Body of pancreas (tissue), 4 donors: ENCODE results near the gene ADCY7. TPM values are rescaled to one million over a fixed set of nuclear protein-coding genes. Genes with fewer than 3 reads are reported as not detected.

ENCODE experiments used
- ATAC-seq: fragments of 150-250 bp; one replicate; pipeline ENCODE4 v1.9.1; 2016
- DNase-seq, 4 donors: peaks; one replicate each; pipeline ENCODE4 v3.0.0-alpha.2; 2019
- H3K27ac ChIP-seq, 4 donors: fragments of 200-600 bp; sonication (generic); 1 replicate in 3 of 4; 2 replicates in 1 of 4; pipeline versions ENCODE4 v1.5.1 to v1.6.1; 2016 to 2019; ENCODE audit warnings: mild to moderate bottlenecking in 1 of 4, mixed read lengths in 1 of 4, moderate library complexity in 1 of 4
- H3K27me3 ChIP-seq, 2 donors: fragments of 200-600 bp; sonication (generic); one replicate each; pipeline ENCODE4 v1.6.0; 2016; ENCODE audit warnings: mild to moderate bottlenecking in 1 of 2
- H3K36me3 ChIP-seq, 2 donors: fragments of 200-600 bp; sonication (generic); replicated peaks in 1 of 2; 2 replicates each; pipeline ENCODE4 v1.5.1; 2016; ENCODE audit warnings: low read depth in 2 of 2; ENCODE audit not compliant: insufficient read depth in 1 of 2
- H3K4me1 ChIP-seq: fragments of 200-600 bp; sonication (generic); one replicate; pipeline ENCODE4 v1.6.0; 2016
- H3K4me3 ChIP-seq, 2 donors: fragments of 200-600 bp; sonication (generic); 1 replicate in 1 of 2; 2 replicates in 1 of 2; pipeline ENCODE4 v1.5.1; 2016 to 2019
- H3K9me3 ChIP-seq, 3 donors: fragments of 200-600 bp; sonication (generic); 1 replicate in 2 of 3; 2 replicates in 1 of 3; pipeline ENCODE4 v1.5.1; 2016
- CTCF ChIP-seq, 7 experiments: fragments of 450-650 bp in 4 of 7; fragments of 200-600 bp in 3 of 7; sonication (generic) in 3 of 7; IDR thresholded peaks; one replicate each; pipeline ENCODE4 v1.5.1; 2016 to 2019; ENCODE audit warnings: antibody characterized with exemption in 7 of 7
- POLR2A ChIP-seq, 3 donors: fragments of 450-650 bp; IDR thresholded peaks; one replicate each; pipeline ENCODE4 v1.6.1; 2016; ENCODE audit warnings: antibody characterized with exemption in 3 of 3, mild to moderate bottlenecking in 2 of 3
- WGBS, 2 donors: methylation state at CpG; one replicate each; pipeline ENCODE4 v1.1.5; 2017; 5-methylcytosine and 5-hydroxymethylcytosine counted together
- intact Hi-C: fragments of 100-400 bp; cut with DNase I; formaldehyde crosslinking; loops from one replicate; pipeline ENCODE4 v1.15.1; 2023
- total RNA-seq, 2 donors: library from RNA; depleted of rRNA; stranded (reverse); fragments of >200 nt; gene quantifications; one replicate each; pipeline ENCODE4 v1.1.0, GENCODE V29; 2016

The ADCY7 gene
- total RNA-seq, 2 donors from 2014 or later = 4.9 to 8.6 TPM

- H3K27ac ChIP-seq = no peak overlapping the region
- H3K27me3 ChIP-seq = no peaks in the 10 kb centered on the region
- no peak for ATAC-seq
- H3K36me3 ChIP-seq = no peaks in the 10 kb centered on the region
- intact Hi-C loops = no loop called here
- no peaks in the 10 kb centered on the region for H3K4me1 ChIP-seq
- H3K4me3 ChIP-seq = no peak overlapping the region
- no peaks in the 10 kb centered on the region for H3K9me3 ChIP-seq
- WGBS, 2 donors = 60 to 93% methylated on average over 2 to 11 of the region's 18 CpGs
- TF ChIP-seq POLR2A (IDR thresholded peaks at IDR 0.05) (no peak), CTCF (IDR thresholded peaks at IDR 0.05) (no peak)
- DNase-seq = peak in 1 of 4 donors; percentile 11
These were observed 42.0 kb downstream of the ADCY7 start for GRCh38 chr16:50308237-50308965.

GRCh38 chr16:50309156-50309526 is 42.8 kb downstream of the ADCY7 start:
- DNase-seq = peak in 1 of 4 donors; percentile 10
- ATAC-seq = no peak
- intact Hi-C loops = no loop called here
- TF ChIP-seq CTCF (IDR thresholded peaks at IDR 0.05) (no peak), POLR2A (IDR thresholded peaks at IDR 0.05) (no peak)
- no peaks in the 10 kb centered on the region for H3K36me3 ChIP-seq
- no peaks in the 10 kb centered on the region for H3K9me3 ChIP-seq
- no peaks in the 10 kb centered on the region for H3K4me1 ChIP-seq
- no peaks in the 10 kb centered on the region for H3K27me3 ChIP-seq
- 77 to 89% methylated on average over 4 to 11 of the region's 11 CpGs for WGBS, 2 donors
- H3K27ac ChIP-seq = no peak overlapping the region
- H3K4me3 ChIP-seq = no peak overlapping the region

- peaks cover 0 to 2% of the 10 kb centered on the region in 2 donors for H3K36me3 ChIP-seq
- 57 to 59% methylated on average over 7 to 15 of the region's 15 CpGs for WGBS, 2 donors
- no peaks in the 10 kb centered on the region for H3K27me3 ChIP-seq
- no peak overlapping the region for H3K27ac ChIP-seq
- DNase-seq (peak in 1 of 4 donors; percentile 7), ATAC-seq (no peak)
- intact Hi-C loops = no loop called here
- no peaks in the 10 kb centered on the region for H3K4me1 ChIP-seq
- TF ChIP-seq CTCF (IDR thresholded peaks at IDR 0.05) (no peak), POLR2A (IDR thresholded peaks at IDR 0.05) (no peak)
- no peak overlapping the region for H3K4me3 ChIP-seq
- no peaks in the 10 kb centered on the region for H3K9me3 ChIP-seq
These were observed 43.4 kb downstream of the ADCY7 start for GRCh38 chr16:50309527-50310307.

- 47 to 74% methylated on average over 8 to 18 of the region's 18 CpGs for WGBS, 2 donors
- no peak for TF ChIP-seq POLR2A (IDR thresholded peaks at IDR 0.05)
- no peak for TF ChIP-seq CTCF (IDR thresholded peaks at IDR 0.05)
- Histone ChIP-seq H3K36me3 (peaks cover 0 to 4% of the 10 kb centered on the region in 2 donors), H3K4me3 (no peak overlapping the region), H3K27me3 (no peaks in the 10 kb centered on the region), H3K9me3 (no peaks in the 10 kb centered on the region), H3K27ac (no peak overlapping the region), H3K4me1 (no peaks in the 10 kb centered on the region)
- DNase-seq (peak in 1 of 4 donors; percentile 5), ATAC-seq (no peak)
- intact Hi-C loops = no loop called here
These were observed 44.2 kb downstream of the ADCY7 start for GRCh38 chr16:50310308-50311133.
